HUES64 (cell line): Measurements from ENCODE around the gene ADSL.
"Not testable (repeated sequence)": the region's sequence is repeated elsewhere in the genome, so short reads cannot be mapped to it uniquely, and the experiment has no call there.

Experiments used
- H3K27ac ChIP-seq: 2 replicates; pipeline ENCODE4 v1.7.0; 2013; ENCODE audit warnings: low read depth, low read length, inconsistent platforms
- H3K27me3 ChIP-seq: 2 replicates; pipeline ENCODE4 v1.6.1; 2013; ENCODE audit warnings: mild to moderate bottlenecking, low read length; ENCODE audit not compliant: insufficient read depth
- H3K36me3 ChIP-seq: 2 replicates; pipeline ENCODE4 v1.6.1; 2013; ENCODE audit warnings: mild to moderate bottlenecking, low read length; ENCODE audit not compliant: insufficient read depth
- H3K4me1 ChIP-seq: 2 replicates; pipeline ENCODE4 v1.6.1; 2013; ENCODE audit warnings: mild to moderate bottlenecking, low read length, moderate library complexity; ENCODE audit not compliant: insufficient read depth
- H3K4me3 ChIP-seq: 2 replicates; pipeline ENCODE4 v1.5.1; 2013; ENCODE audit warnings: mild to moderate bottlenecking, low read length, moderate library complexity
- H3K9ac ChIP-seq: 2 replicates; pipeline ENCODE4 v1.6.1; 2013; ENCODE audit warnings: mild to moderate bottlenecking, low read depth, low read length
- H3K9me3 ChIP-seq: 2 replicates; pipeline ENCODE4 v1.6.1; 2013; ENCODE audit warnings: low read depth, low read length; ENCODE audit not compliant: insufficient read depth
- WGBS: fragments of 150-250, 120-280 bp; methylation state at CpG from one replicate; pipeline ENCODE4 v1.1.7; 2013; ENCODE audit warnings: missing lambda C conversion rate; 5-methylcytosine and 5-hydroxymethylcytosine counted together

ADSL gene

DNA sequence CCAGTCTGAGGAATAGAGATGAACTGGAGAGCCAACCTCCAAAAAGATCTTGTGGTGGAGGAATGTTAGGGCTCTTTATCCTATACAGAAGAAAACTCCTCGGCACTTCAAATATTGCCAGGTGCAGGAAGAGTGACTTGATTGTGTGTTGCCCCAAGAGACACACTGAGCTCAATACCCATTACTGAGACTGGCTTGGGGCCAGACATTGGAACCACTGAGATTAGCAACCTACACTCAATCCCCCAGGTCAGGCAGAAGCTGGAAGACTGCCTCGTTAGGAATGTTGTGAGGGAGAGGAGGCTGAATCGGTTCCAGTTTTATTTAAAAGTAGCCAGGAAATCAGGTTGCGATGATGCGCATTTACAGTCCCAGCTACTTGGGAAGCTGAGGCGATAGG, 21.7 kb downstream of the ADSL start:
- 97% methylated on average over 6 of the region's 6 CpGs for WGBS
- Histone ChIP-seq H3K4me1 (peaks cover 5% of the 10 kb centered on the region), H3K36me3 (peaks cover 69% of the 10 kb centered on the region), H3K9me3 (no peaks in the 10 kb centered on the region), H3K4me3 (no peak overlapping the region), H3K9ac (no peak overlapping the region), H3K27ac (no peak overlapping the region), H3K27me3 (no peaks in the 10 kb centered on the region)

DNA sequence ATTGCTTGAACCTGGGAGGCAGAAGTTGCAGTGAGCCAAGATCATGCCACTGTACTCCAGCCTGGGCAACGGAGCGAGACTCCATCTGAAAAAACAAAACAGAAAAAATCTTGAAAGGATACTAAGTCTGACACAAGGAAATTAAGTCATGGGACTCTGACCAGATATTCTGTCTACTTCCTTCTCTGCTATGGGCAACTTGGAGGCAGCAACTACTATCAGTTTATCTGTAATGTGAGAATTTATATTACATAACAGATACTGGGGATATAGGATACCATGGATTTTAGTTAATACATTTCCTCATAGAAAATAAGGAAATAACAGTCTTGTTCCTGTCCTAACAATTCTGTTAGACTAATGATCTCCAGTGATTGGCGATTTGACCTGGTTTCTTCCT, 22.5 kb downstream of the ADSL start:
- H3K9ac ChIP-seq = no peak overlapping the region
- peaks cover 65% of the 10 kb centered on the region for H3K36me3 ChIP-seq
- no peaks in the 10 kb centered on the region for H3K9me3 ChIP-seq
- H3K4me1 ChIP-seq = peaks cover 5% of the 10 kb centered on the region
- 98% methylated on average over 2 of the region's 3 CpGs for WGBS
- H3K27me3 ChIP-seq = no peaks in the 10 kb centered on the region
- H3K4me3 ChIP-seq = no peak overlapping the region
- no peak overlapping the region for H3K27ac ChIP-seq

GRCh38 chr22:40374567-40374966, 28.3 kb downstream of the ADSL start:
- Histone ChIP-seq H3K36me3 (peaks cover 11% of the 10 kb centered on the region), H3K27me3 (no peaks in the 10 kb centered on the region), H3K9me3 (no peaks in the 10 kb centered on the region), H3K4me3 (no peak overlapping the region), H3K27ac (no peak overlapping the region), H3K4me1 (peaks cover 5% of the 10 kb centered on the region), H3K9ac (no peak overlapping the region)
- 96% methylated on average over 8 of the region's 8 CpGs for WGBS

DNA sequence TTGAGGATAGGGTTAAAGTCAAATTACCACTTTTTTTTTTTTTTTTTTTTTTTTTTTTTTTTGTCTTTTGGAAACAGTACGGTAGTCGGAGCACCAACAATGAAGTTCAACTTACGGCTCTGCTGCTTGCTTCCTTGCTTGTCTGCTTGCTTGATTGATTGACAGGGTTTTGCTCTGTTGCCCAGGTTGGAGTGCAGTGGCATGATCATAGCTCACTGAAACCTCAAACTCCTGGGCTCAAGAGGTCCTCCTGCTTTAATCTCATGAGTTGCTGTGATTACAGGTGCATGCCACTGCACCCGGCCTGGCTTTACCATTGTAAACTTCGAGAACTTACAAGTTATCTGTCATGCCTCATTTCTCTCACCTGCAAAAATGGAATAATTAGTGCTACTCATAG, 29.8 kb downstream of the ADSL start:
- Histone ChIP-seq H3K36me3 (peaks cover 8% of the 10 kb centered on the region), H3K9ac (no peak overlapping the region), H3K27me3 (no peaks in the 10 kb centered on the region), H3K4me3 (no peak overlapping the region), H3K27ac (no peak overlapping the region), H3K4me1 (peaks cover 4% of the 10 kb centered on the region), H3K9me3 (no peaks in the 10 kb centered on the region)
- WGBS = 87% methylated on average over 5 of the region's 5 CpGs

DNA sequence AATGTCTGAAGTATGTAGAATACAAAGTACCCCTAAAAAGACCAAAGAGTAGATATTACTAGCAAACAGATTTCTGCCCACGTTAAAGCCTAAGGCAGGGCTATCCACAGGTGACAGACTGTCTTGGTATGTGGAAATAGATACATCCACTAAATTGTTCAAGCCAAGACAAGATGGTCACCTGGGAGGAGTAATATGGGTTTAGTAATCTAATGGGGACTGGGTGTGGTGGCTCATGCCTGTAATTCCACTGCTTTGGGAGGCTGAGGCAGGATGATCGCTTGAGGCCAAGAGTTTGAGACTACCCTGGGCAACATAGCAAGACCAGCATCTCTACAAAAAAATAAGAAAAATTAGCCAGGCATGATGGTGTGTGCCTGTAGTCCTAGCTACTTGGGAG, 31.6 kb downstream of the ADSL start:
- Histone ChIP-seq H3K27ac (no peak overlapping the region), H3K9ac (no peak overlapping the region), H3K27me3 (no peaks in the 10 kb centered on the region), H3K36me3 (peaks cover 5% of the 10 kb centered on the region), H3K9me3 (no peaks in the 10 kb centered on the region), H3K4me1 (no peaks in the 10 kb centered on the region), H3K4me3 (no peak overlapping the region)
- WGBS = 96% methylated on average over 2 of the region's 2 CpGs

DNA sequence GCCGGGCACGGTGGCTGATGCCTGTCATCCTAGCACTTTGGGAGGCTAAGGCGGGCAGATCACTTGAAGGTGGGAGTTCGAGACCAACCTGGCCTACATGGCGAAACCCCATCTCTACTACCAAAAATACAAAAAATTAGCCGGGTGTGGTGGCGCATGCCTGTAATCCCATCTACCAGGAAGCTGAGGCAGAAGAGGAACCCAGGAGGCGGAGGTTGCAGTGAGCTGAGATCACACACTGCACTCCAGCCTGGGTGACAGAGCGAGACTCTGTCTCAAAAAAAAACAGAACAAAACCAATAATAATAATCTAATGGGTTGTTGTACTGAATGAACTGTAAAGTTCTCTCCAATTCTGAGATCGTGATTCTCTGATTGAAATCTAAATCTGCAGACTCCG, 32.1 kb downstream of the ADSL start:
- not testable (repeated sequence) for H3K36me3 ChIP-seq, H3K27me3 ChIP-seq, H3K9me3 ChIP-seq, H3K4me1 ChIP-seq, H3K4me3 ChIP-seq, H3K9ac ChIP-seq, H3K27ac ChIP-seq
- WGBS = 95% methylated on average over 10 of the region's 11 CpGs

DNA sequence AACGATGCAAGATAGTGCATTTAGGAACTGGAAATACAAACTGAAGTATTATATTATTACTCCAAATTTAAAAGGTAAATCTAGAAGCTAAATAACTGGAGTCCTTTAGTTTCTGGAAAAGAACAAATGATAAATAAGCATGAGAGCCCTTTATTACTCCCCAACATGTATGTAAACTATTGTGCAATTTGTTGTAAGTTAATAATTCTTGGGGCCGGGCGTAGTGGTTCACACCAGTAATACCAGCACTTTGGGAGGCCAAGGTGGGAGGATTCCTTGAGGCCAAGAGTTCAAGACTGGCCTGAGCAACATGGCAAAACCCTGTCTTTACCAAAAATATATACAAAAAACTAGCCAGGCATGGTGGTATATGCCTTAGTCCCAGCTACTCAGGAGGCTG, 35.2 kb downstream of the ADSL start:
- H3K27ac ChIP-seq = no peak overlapping the region
- no peaks in the 10 kb centered on the region for H3K4me1 ChIP-seq
- 93% methylated on average over 2 of the region's 3 CpGs for WGBS

GRCh38 chr22:40383905-40384304, 37.6 kb downstream of the ADSL start:
- H3K27ac ChIP-seq = no peak overlapping the region
- WGBS = 97% methylated on average over 2 of the region's 3 CpGs

More for the DNA sequence above, 35.2 kb downstream of the ADSL start:
- Histone ChIP-seq H3K4me3 (no peak overlapping the region), H3K36me3 (no peaks in the 10 kb centered on the region), H3K9me3 (no peaks in the 10 kb centered on the region), H3K9ac (no peak overlapping the region), H3K27me3 (no peaks in the 10 kb centered on the region)

DNA sequence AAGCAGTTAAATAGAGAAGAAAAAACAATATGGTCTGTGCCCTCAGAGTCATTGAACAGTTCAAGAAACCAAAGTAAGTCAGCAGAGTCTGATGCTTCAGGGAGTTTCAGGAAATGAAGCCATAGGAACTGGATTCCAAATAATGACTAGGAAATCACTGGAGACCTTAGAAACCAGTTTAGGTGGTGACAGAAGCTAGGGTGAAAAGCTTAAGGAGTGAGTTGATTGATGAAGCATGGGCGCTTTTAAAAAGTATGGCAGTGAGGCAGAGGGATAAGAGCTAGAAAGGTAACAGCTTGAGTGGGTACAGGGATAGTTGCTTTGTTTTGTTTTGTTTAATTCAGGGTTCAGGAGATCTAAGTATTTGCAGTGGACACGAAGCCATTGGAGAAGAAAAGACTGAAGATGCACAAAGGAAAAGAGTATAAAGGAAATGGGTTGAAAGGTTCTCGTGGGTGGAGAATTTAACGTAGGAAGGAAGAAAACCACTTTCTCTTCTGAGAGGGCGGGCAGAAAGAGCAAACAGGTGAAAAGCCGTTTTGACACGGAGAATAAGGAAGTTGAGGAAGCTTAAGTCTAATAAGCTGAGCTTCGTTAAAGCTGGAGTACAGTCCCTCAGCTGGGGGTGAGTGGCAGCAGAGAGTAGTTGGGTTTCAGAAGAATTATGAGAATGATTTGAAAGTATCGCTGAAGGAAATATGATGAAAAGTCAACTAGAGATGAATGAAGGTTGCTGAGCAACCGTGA, 38.9 kb downstream of the ADSL start:
- Histone ChIP-seq H3K9me3 (no peaks in the 10 kb centered on the region), H3K27me3 (no peaks in the 10 kb centered on the region), H3K4me3 (no peak overlapping the region), H3K4me1 (no peaks in the 10 kb centered on the region), H3K9ac (no peak overlapping the region), H3K36me3 (no peaks in the 10 kb centered on the region), H3K27ac (no peak overlapping the region)
- 92% methylated on average over 10 of the region's 10 CpGs for WGBS

More at GRCh38 chr22:40383905-40384304, 37.6 kb downstream of the ADSL start:
- Histone ChIP-seq H3K9me3 (no peaks in the 10 kb centered on the region), H3K9ac (no peak overlapping the region), H3K36me3 (no peaks in the 10 kb centered on the region), H3K4me3 (no peak overlapping the region), H3K27me3 (no peaks in the 10 kb centered on the region), H3K4me1 (no peaks in the 10 kb centered on the region)

DNA sequence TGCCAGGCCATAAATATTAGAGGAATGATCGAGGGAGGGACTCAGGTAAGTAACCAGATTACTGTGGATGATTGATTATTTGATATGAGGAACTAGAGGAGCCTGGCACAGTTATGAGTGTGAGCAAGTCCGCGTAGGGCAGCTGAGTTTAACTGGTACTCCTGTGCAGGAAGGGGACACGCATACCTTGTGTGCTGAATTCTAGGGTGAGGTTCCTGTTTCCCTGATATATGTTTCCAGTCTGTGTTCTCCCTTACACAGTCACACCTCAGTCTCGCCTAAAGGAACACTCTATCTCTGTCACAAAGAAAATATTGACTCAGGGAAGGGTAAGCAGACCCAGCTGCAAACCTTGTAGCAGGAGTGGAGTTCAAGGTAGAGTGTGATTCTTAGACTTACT, 41.4 kb downstream of the ADSL start:
- Histone ChIP-seq H3K4me3 (no peak overlapping the region), H3K27me3 (no peaks in the 10 kb centered on the region), H3K9me3 (no peaks in the 10 kb centered on the region), H3K27ac (no peak overlapping the region), H3K4me1 (no peaks in the 10 kb centered on the region), H3K36me3 (no peaks in the 10 kb centered on the region), H3K9ac (no peak overlapping the region)
- 93% methylated on average over 4 of the region's 5 CpGs for WGBS

- Histone ChIP-seq H3K36me3 (no peaks in the 10 kb centered on the region), H3K4me3 (no peak overlapping the region), H3K4me1 (no peaks in the 10 kb centered on the region), H3K9me3 (no peaks in the 10 kb centered on the region), H3K27me3 (no peaks in the 10 kb centered on the region), H3K27ac (no peak overlapping the region), H3K9ac (no peak overlapping the region)
- WGBS = 96% methylated on average over 4 of the region's 4 CpGs
Observed at GRCh38 chr22:40388231-40388630, 41.9 kb downstream of the ADSL start.

GRCh38 chr22:40391417-40391816, 45.1 kb downstream of the ADSL start:
- no peaks in the 10 kb centered on the region for H3K9me3 ChIP-seq
- no peak overlapping the region for H3K4me3 ChIP-seq
- H3K27me3 ChIP-seq = no peaks in the 10 kb centered on the region
- no peak overlapping the region for H3K27ac ChIP-seq
- no peaks in the 10 kb centered on the region for H3K4me1 ChIP-seq
- no peak overlapping the region for H3K9ac ChIP-seq
- 97% methylated on average over 2 of the region's 2 CpGs for WGBS
- H3K36me3 ChIP-seq = no peaks in the 10 kb centered on the region
